Parathyroid adenoma (tissue), 2 donors: Measurements from ENCODE around the gene LPGAT1.

Source experiments
- H2AFZ ChIP-seq: fragments of 300-600 bp; sonication (generic); one replicate; pipeline ENCODE4 v1.7.0; 2017; ENCODE audit warnings: antibody characterized with exemption, mild to moderate bottlenecking
- H3K27ac ChIP-seq: fragments of 300-600 bp; sonication (generic); one replicate; pipeline ENCODE4 v1.7.0; 2017
- H3K27me3 ChIP-seq: fragments of 300-600 bp; sonication (generic); one replicate; pipeline ENCODE4 v1.7.0; 2017; ENCODE audit warnings: low read length; ENCODE audit not compliant: control insufficient read depth, insufficient read depth
- H3K36me3 ChIP-seq: fragments of 300-600 bp; sonication (generic); one replicate; pipeline ENCODE4 v1.7.0; 2017; ENCODE audit warnings: low read length; ENCODE audit not compliant: control insufficient read depth, insufficient read depth
- H3K4me1 ChIP-seq: fragments of 300-600 bp; sonication (generic); one replicate; pipeline ENCODE4 v1.7.0; 2017; ENCODE audit warnings: control low read depth
- H3K4me2 ChIP-seq: fragments of 300-600 bp; sonication (generic); one replicate; pipeline ENCODE4 v1.7.0; 2017; ENCODE audit warnings: low read length
- H3K4me3 ChIP-seq: fragments of 300-600 bp; sonication (generic); one replicate; pipeline ENCODE4 v1.7.0; 2017; ENCODE audit warnings: low read depth, low read length
- H3K79me2 ChIP-seq: fragments of 300-600 bp; sonication (generic); one replicate; pipeline ENCODE4 v1.7.0; 2017; ENCODE audit warnings: control low read depth
- H3K9ac ChIP-seq: fragments of 300-600 bp; sonication (generic); one replicate; pipeline ENCODE4 v1.7.0; 2017; ENCODE audit warnings: mild to moderate bottlenecking
- H3K9me3 ChIP-seq: fragments of 300-600 bp; sonication (generic); one replicate; pipeline ENCODE4 v1.7.0; 2017; ENCODE audit warnings: low read length; ENCODE audit not compliant: control insufficient read depth
- TF ChIP-seq, protein P1 (sequence below): fragments of 300-600 bp; sonication (generic); IDR thresholded peaks from one replicate; pipeline ENCODE4 v1.7.0; 2017; ENCODE audit warnings: antibody characterized with exemption, mild to moderate bottlenecking
- donor health status: primary hyperparathyroidism.

The LPGAT1 gene

DNA sequence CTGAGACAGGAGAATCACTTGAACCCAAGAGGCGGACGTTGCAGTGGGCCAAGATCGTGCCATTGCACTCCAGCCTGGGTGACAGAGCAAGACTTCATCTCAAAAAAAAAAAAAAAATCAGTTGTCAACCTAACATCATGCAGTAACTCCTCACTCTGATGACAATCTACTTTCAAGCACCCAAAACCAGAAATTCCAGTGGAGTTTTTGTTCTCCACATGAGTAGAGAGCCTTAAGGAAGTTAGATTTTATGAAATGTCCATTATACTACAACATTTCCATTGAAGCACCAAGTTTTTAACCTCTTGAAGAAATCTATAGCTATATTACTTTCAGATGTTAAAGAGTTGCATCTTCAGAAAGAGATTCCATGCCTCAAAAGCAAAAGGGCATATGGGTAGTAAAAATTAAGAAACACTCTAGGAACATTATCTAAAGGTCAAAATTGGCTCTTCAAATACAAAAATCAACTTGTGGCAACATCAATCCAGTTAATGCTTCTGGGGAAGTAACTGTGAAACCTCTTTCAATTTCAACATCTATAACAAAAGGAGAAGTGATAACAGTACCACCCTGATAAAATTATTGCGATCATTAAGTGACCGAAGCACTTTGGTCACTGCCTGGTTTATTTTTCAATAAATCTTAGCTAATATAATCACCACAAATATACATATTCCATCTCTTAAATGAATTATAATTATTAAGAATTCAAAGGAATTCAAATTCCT, 7.7 kb downstream of the LPGAT1 start:
- Histone ChIP-seq H3K36me3 (no peaks in the 10 kb centered on the region), H3K4me2 (no peak overlapping the region), H3K9me3 (no peaks in the 10 kb centered on the region), H3K4me3 (no peak overlapping the region), H3K79me2 (peaks cover 2% of the 10 kb centered on the region), H3K9ac (no peak overlapping the region), H2AFZ (no peak overlapping the region), H3K27ac (no peak overlapping the region), H3K27me3 (no peaks in the 10 kb centered on the region), H3K4me1 (no peaks in the 10 kb centered on the region)
- TF ChIP-seq, protein P1, sequence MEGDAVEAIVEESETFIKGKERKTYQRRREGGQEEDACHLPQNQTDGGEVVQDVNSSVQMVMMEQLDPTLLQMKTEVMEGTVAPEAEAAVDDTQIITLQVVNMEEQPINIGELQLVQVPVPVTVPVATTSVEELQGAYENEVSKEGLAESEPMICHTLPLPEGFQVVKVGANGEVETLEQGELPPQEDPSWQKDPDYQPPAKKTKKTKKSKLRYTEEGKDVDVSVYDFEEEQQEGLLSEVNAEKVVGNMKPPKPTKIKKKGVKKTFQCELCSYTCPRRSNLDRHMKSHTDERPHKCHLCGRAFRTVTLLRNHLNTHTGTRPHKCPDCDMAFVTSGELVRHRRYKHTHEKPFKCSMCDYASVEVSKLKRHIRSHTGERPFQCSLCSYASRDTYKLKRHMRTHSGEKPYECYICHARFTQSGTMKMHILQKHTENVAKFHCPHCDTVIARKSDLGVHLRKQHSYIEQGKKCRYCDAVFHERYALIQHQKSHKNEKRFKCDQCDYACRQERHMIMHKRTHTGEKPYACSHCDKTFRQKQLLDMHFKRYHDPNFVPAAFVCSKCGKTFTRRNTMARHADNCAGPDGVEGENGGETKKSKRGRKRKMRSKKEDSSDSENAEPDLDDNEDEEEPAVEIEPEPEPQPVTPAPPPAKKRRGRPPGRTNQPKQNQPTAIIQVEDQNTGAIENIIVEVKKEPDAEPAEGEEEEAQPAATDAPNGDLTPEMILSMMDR: no peak

DNA sequence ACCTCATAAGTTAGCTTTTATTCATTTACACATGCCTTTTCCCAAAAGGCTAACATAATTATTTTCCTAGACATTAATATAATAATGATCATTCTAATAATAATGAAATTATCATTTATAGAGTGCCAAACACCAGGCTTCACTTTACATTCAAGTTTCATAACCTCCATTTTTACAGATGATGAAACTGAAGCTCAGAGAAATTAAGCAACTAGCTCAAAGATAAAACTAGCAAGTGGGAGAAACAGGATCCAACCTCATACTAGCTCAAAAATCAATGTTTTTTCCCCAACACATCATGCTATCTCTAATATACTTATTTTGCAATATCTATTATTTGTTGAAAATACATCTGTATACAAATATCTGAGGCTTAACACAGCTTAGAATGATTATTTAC, 14.0 kb downstream of the LPGAT1 start:
- Histone ChIP-seq H3K27me3 (no peaks in the 10 kb centered on the region), H2AFZ (no peak overlapping the region), H3K27ac (no peak overlapping the region), H3K79me2 (peaks cover 2% of the 10 kb centered on the region), H3K4me1 (no peaks in the 10 kb centered on the region), H3K9ac (no peak overlapping the region), H3K4me2 (no peak overlapping the region), H3K36me3 (no peaks in the 10 kb centered on the region), H3K9me3 (no peaks in the 10 kb centered on the region), H3K4me3 (no peak overlapping the region)
- TF ChIP-seq, protein P1: no peak

DNA sequence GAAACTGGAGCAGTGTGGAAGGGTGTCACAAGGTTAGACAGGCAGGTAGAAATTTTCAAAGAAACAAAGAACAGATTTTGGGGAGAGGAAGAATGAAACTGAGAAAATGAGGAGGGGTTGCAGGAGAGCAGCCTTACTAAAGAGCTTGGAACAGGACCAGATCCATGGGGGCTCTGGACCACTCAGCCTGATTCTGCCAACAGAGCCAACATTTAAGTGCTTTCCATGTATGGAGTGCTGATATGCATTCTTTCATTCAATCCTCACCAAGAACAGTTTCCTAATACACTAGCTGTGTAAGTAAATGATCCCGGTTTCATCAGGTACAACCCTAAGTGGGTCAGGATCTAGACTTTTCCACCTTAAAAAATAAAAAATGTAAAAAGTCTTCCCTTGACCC, 16.2 kb downstream of the LPGAT1 start:
- Histone ChIP-seq H3K27me3 (no peaks in the 10 kb centered on the region), H2AFZ (no peak overlapping the region), H3K4me2 (no peak overlapping the region), H3K27ac (no peak overlapping the region), H3K4me1 (no peaks in the 10 kb centered on the region), H3K79me2 (no peaks in the 10 kb centered on the region), H3K36me3 (no peaks in the 10 kb centered on the region), H3K9me3 (no peaks in the 10 kb centered on the region), H3K9ac (no peak overlapping the region), H3K4me3 (no peak overlapping the region)
- TF ChIP-seq, protein P1: no peak

DNA sequence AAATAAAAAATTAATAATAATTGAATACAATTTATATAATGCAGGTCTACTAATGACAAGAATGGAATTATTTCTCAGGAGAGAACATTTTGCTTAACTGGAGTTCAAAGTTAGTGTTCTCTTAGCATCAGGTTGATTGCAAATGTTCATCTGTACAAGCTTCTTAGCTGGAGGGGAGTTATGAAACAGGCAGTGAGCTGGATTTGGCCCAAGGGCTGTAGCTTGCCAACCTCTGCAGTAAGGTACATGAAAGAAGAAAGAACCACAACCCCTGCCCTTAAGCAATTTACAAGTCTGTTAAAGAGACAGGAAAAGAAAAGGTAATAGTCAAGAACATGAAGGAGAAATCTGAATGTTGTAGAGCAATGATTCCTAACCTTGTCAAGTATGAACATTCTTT, 17.0 kb downstream of the LPGAT1 start:
- TF ChIP-seq, protein P1: no peak
- H3K36me3 ChIP-seq: no peaks in the 10 kb centered on the region
- H3K9me3 ChIP-seq: no peaks in the 10 kb centered on the region
- no peak overlapping the region for H3K4me3 ChIP-seq
- no peak overlapping the region for H3K9ac ChIP-seq
- no peak overlapping the region for H2AFZ ChIP-seq
- H3K27ac ChIP-seq: no peak overlapping the region
- H3K27me3 ChIP-seq: no peaks in the 10 kb centered on the region
- H3K79me2 ChIP-seq: no peaks in the 10 kb centered on the region
- no peaks in the 10 kb centered on the region for H3K4me1 ChIP-seq
- no peak overlapping the region for H3K4me2 ChIP-seq

DNA sequence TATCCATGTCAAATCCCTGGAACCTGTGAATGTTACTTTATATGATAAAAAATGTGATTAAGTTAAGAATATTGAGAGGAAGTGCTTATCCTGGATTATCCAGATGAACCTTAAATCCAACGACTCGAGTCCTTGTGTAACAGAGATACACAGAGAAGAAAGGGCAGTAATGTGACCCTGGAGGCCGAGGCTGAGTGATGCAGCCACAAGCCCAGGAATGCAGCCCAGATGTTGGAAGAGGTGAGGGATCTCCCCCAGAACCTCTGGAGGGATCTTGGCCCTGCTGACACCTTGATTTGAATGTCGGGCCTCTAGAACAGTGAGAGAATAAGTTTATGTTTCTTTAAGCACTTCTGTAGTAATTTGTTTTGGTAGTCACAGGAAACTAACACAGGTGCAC, 18.0 kb downstream of the LPGAT1 start:
- H3K27ac ChIP-seq: no peak overlapping the region
- TF ChIP-seq, protein P1: no peak

More for the DNA sequence above, 18.0 kb downstream of the LPGAT1 start:
- no peaks in the 10 kb centered on the region for H3K27me3 ChIP-seq
- H3K4me2 ChIP-seq: no peak overlapping the region
- H3K79me2 ChIP-seq: no peaks in the 10 kb centered on the region
- no peak overlapping the region for H3K9ac ChIP-seq
- H3K4me3 ChIP-seq: no peak overlapping the region
- H3K4me1 ChIP-seq: no peaks in the 10 kb centered on the region
- no peak overlapping the region for H2AFZ ChIP-seq
- no peaks in the 10 kb centered on the region for H3K9me3 ChIP-seq
- H3K36me3 ChIP-seq: no peaks in the 10 kb centered on the region
